HG02678 (cell line): ENCODE results near the gene RHOA.
"Not testable (repeated sequence)": the region's sequence is repeated elsewhere in the genome, so short reads cannot be mapped to it uniquely, and the experiment has no call there.

Experiments used
- ATAC-seq: cut with Tn5 transposase; IDR thresholded peaks from one replicate; pipeline ENCODE4 v1.9.1; 2021; ENCODE audit warnings: mild to moderate bottlenecking, moderate library complexity; ENCODE audit not compliant: unreplicated experiment

Gene RHOA

GRCh38 chr3:49412632-49413337, 1.0 kb upstream of the RHOA start:
- no peak for ATAC-seq

GRCh38 chr3:49411535-49411967, 225 bp downstream of the RHOA start:
- ATAC-seq = peak; percentile 21

- ATAC-seq = no peak
These were observed 786 bp downstream of the RHOA start for GRCh38 chr3:49410846-49411534.

GRCh38 chr3:49410066-49410845, 1.5 kb downstream of the RHOA start:
- no peak for ATAC-seq

- ATAC-seq = no peak
These were observed 4.9 kb downstream of the RHOA start for GRCh38 chr3:49406571-49407565.

- not testable (repeated sequence) for ATAC-seq
These were observed 6.2 kb downstream of the RHOA start for GRCh38 chr3:49405570-49405969.

- no peak for ATAC-seq
These were observed 7.9 kb downstream of the RHOA start for GRCh38 chr3:49403891-49404290.

GRCh38 chr3:49401766-49402165, 10.0 kb downstream of the RHOA start:
- ATAC-seq = no peak

- no peak for ATAC-seq
These were observed 12.3 kb downstream of the RHOA start for GRCh38 chr3:49399461-49399860.

GRCh38 chr3:49397470-49397869, 14.3 kb downstream of the RHOA start:
- no peak for ATAC-seq

GRCh38 chr3:49391310-49391709, 20.5 kb downstream of the RHOA start:
- ATAC-seq = not testable (repeated sequence)

GRCh38 chr3:49389297-49389696, 22.5 kb downstream of the RHOA start:
- no peak for ATAC-seq

- ATAC-seq = no peak
These were observed 23.4 kb downstream of the RHOA start for GRCh38 chr3:49388289-49388820.

GRCh38 chr3:49387721-49388120, 24.1 kb downstream of the RHOA start:
- ATAC-seq = no peak

- ATAC-seq = no peak
These were observed 25.6 kb downstream of the RHOA start for GRCh38 chr3:49386056-49386756.

- ATAC-seq = no peak
These were observed 26.2 kb downstream of the RHOA start for GRCh38 chr3:49385617-49386016.

- no peak for ATAC-seq
These were observed 28.4 kb downstream of the RHOA start for GRCh38 chr3:49383387-49383786.

- ATAC-seq = no peak
These were observed 33.4 kb downstream of the RHOA start for GRCh38 chr3:49378249-49378895.

GRCh38 chr3:49377483-49377882, 34.3 kb downstream of the RHOA start:
- ATAC-seq = no peak
